GM06990 (cell line): ENCODE measurements around the gene CAMK2A.

Source experiments
- DNase-seq: peaks from one replicate; pipeline ENCODE4 v3.0.0-alpha.2; 2011; ENCODE audit not compliant: insufficient read length; ENCODE audit errors: extremely low read depth
- H3K27me3 ChIP-seq: replicated peaks from 2 replicates; pipeline ENCODE4 v1.6.0; 2011; ENCODE audit warnings: low read length; ENCODE audit not compliant: control insufficient read depth, insufficient read depth
- H3K36me3 ChIP-seq: 2 replicates; pipeline ENCODE4 v1.5.1; 2011; ENCODE audit warnings: low read length; ENCODE audit not compliant: control insufficient read depth, insufficient read depth
- H3K4me3 ChIP-seq: replicated peaks from 2 replicates; pipeline ENCODE4 v1.5.1; 2011; ENCODE audit warnings: low read depth, mild to moderate bottlenecking, control low read depth, low read length
- TF ChIP-seq, protein P1 (sequence below): IDR thresholded peaks from 2 replicates; pipeline ENCODE4 v1.5.1; 2011; ENCODE audit warnings: low read length, control low read depth, mild to moderate bottlenecking, inconsistent platforms; ENCODE audit not compliant: insufficient read depth, poor library complexity, severe bottlenecking

The CAMK2A gene

DNA sequence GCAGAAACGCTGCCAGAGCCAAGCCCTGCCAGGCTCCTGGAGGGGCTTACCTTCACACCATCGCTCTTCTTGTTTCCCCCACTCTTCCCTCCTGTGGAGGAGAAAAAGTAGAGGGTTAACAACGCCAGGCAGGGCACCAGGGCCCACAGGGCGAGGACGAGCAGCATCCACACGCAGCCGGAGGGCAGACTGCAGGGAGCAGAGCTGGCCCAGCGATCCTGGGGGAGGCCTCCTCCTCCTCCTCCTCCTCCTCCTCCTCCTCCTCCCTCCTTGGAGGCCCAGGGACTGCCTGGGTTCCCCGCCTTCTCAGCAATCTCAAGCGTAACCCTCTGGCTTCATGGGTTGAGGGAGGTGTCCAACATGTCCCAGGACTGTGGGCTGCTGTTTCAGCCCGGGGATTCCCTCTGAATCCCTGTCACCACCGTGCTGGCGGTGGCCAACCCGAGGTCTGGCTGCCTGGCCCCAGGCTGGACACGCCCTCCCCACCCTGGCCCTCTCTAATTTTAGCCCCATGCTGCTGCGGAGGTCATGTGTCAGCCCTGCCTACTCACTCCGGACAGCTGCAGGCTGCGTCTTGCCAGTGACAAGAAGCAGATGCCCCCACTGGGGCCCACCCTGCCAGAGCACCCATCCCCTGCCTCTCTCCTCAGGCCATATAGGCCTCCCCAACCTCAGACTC is 44.3 kb downstream of the CAMK2A start:
- TF ChIP-seq, protein P1, sequence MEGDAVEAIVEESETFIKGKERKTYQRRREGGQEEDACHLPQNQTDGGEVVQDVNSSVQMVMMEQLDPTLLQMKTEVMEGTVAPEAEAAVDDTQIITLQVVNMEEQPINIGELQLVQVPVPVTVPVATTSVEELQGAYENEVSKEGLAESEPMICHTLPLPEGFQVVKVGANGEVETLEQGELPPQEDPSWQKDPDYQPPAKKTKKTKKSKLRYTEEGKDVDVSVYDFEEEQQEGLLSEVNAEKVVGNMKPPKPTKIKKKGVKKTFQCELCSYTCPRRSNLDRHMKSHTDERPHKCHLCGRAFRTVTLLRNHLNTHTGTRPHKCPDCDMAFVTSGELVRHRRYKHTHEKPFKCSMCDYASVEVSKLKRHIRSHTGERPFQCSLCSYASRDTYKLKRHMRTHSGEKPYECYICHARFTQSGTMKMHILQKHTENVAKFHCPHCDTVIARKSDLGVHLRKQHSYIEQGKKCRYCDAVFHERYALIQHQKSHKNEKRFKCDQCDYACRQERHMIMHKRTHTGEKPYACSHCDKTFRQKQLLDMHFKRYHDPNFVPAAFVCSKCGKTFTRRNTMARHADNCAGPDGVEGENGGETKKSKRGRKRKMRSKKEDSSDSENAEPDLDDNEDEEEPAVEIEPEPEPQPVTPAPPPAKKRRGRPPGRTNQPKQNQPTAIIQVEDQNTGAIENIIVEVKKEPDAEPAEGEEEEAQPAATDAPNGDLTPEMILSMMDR, result no peak
- Histone ChIP-seq H3K27me3 (no peaks in the 10 kb centered on the region), H3K36me3 (no peaks in the 10 kb centered on the region), H3K4me3 (no peak overlapping the region)
- no peak for DNase-seq

DNA sequence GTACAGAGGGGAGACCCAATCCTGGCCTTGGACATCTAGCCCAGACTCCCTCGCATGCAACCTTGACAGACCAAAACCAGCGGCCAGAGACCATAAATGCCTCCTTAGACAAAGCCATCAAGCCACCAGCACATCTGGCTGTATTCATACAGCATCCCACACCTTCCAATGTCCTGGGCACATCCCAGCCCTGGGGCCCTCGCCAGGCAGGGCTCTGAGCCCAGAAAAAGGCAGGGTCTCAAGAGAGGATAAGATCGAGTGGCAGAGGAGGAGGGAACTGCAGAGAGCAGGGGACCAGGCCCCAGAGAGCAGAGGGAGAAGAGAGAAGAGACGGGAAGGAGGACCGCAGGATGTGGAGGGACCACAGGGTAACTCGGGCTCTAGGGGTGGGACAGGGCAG is 45.4 kb downstream of the CAMK2A start:
- TF ChIP-seq, protein P1, result no peak
- no peak overlapping the region for H3K4me3 ChIP-seq
- no peaks in the 10 kb centered on the region for H3K36me3 ChIP-seq
- H3K27me3 ChIP-seq, result no peaks in the 10 kb centered on the region
- DNase-seq, result no peak

DNA sequence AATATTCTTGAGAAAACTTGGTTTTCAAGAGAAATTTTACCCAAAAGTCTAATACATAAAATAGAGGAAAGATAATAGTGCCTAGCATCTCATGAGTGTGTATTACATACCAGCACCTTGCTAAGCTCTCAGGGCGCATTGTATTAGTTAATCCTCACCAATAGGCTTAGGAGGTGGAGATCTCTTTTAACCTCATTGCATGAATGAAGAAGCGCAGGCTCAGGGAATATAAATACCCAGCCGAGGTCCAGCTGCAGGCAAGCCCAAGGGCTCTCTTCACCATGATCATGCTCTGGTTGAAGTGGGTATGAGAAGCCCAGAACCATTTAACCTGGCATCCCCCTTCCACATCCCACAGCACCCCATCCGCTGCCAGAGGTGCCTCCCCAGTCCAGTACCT is 46.0 kb downstream of the CAMK2A start:
- TF ChIP-seq, protein P1, result no peak
- DNase-seq, result no peak
- Histone ChIP-seq H3K4me3 (no peak overlapping the region), H3K36me3 (no peaks in the 10 kb centered on the region), H3K27me3 (no peaks in the 10 kb centered on the region)

DNA sequence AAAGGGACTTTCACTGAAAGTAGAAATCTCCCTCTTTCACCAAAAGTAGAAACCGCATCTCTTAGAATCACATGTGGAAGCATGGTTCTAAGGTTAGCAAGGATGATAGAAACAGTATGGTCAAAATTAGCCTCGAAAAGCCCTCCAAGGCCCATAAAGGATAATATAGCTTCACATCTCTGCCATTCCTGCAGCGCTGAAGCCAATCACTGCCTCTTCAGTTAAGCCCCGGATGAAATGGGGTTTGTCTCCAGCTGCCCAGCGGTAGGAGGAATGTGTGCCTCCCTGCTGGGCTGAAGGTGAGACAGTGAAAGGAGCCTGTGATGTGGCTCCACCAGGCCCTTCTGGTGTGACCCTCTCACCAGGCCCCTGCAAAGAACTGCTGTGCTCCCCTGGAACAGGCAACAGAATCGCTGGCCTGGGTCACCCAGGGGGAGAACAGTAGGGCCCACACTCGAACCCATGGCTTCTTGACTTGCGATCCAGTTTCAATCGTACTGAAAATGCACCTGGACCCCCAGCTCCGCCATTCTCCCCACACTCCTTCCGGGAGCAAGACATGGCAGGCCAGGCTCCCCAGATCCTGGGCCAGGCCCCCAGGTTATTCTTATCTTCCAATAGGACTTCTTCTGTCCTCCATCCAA is 47.2 kb downstream of the CAMK2A start:
- no peak overlapping the region for H3K4me3 ChIP-seq
- H3K36me3 ChIP-seq, result no peaks in the 10 kb centered on the region
- DNase-seq, result no peak
- TF ChIP-seq, protein P1, result no peak
- H3K27me3 ChIP-seq, result no peaks in the 10 kb centered on the region

DNA sequence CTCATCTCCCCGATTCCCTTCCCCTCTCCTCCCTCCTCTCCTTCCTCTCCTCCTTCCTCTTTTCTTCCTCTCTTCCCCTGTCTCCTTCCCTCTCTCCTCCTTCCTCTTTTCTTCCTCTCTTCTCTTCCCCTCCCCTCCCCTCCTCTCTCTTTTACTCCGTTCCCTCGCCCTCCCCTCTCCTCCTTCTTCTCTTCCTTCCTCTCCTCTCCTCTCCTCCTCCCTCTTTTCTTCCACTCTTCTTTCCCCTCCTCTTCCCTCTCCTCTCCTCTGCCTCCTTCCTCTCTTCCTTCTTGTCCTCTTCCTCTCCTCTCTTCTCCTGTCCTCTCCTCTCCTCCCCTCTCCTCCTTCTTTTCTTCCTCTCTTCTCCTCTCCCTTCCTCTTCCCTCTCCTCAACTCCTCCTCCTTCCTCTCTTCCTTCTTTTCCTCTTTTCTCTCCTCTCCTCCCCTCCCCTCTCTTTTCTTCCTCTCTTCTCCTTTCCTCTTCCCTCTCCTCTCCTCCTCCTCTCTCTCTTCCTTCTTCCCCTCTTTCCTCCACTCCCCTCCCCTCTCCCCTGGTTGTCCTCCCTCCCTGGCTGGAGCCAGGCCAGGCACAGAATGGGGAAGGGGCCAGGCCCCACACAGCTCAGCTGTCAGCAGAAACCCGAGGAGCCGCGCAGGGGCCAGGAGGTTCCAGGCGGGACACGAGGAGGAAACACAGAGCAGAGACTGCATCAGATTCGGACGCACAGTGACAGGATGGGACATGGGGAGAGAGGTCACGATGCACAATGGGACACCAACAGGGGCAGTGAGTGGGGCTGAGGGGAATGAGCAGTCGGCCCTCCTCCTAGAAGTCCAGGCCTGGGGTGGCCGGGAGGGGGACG is 48.0 kb downstream of the CAMK2A start:
- no peak overlapping the region for H3K4me3 ChIP-seq
- no peaks in the 10 kb centered on the region; the same call in 1 of the 2 replicates for H3K27me3 ChIP-seq
- DNase-seq, result no peak
- H3K36me3 ChIP-seq, result no peaks in the 10 kb centered on the region
- TF ChIP-seq, protein P1, result no peak
